Activated CD4-positive, alpha-beta memory T cell treated with anti-CD3 and anti-CD28 coated beads for 36 hours (primary cell): Measurements from ENCODE around the gene ZFPM1. TPM values are rescaled to one million over a fixed set of nuclear protein-coding genes. Genes with fewer than 3 reads are reported as not detected.

Experiments used
- CTCF ChIA-PET: fragments of 350-600 bp; sonication (Branson Sonifier 250); formaldehyde crosslinking; loops from one replicate; lab custom pipeline; 2021; ENCODE audit warnings: antibody characterized with exemption, inconsistent platforms; lab: Charles Lee
- POLR2A ChIA-PET: fragments of 350-600 bp; sonication (Branson Sonifier 250); formaldehyde crosslinking; loops from one replicate; lab custom pipeline; 2021; ENCODE audit warnings: antibody characterized with exemption; lab: Charles Lee
- DNase-seq: peaks from one replicate; pipeline ENCODE4 v3.0.0-alpha.2; 2020
- H3K27ac Mint-ChIP-seq: one replicate; pipeline ENCODE4 v1.8.0; 2021; ENCODE audit warnings: mixed read lengths
- H3K27me3 Mint-ChIP-seq: one replicate; pipeline ENCODE4 v1.8.0; 2021; ENCODE audit warnings: mixed read lengths
- H3K36me3 Mint-ChIP-seq: one replicate; pipeline ENCODE4 v1.8.0; 2021; ENCODE audit warnings: mixed read lengths
- H3K4me1 Mint-ChIP-seq: one replicate; pipeline ENCODE4 v1.8.0; 2021; ENCODE audit warnings: low read depth, mixed read lengths
- H3K4me3 Mint-ChIP-seq: one replicate; pipeline ENCODE4 v1.8.0; 2021; ENCODE audit warnings: mild to moderate bottlenecking, mixed read lengths
- H3K9me3 Mint-ChIP-seq: one replicate; pipeline ENCODE4 v1.8.0; 2021; ENCODE audit warnings: mixed read lengths
- intact Hi-C: fragments of 100-400 bp; cut with micrococcal nuclease; formaldehyde crosslinking; loops from one replicate; pipeline ENCODE4 v1.15.1; 2023
- total RNA-seq, 2 experiments: library from RNA; stranded (reverse); gene quantifications; one replicate each; pipeline ENCODE4 v1.2.3, GENCODE V29; 2021

The ZFPM1 gene
- total RNA-seq, 2 experiments from 2014 or later: 11.6 to 12.0 TPM

DNA sequence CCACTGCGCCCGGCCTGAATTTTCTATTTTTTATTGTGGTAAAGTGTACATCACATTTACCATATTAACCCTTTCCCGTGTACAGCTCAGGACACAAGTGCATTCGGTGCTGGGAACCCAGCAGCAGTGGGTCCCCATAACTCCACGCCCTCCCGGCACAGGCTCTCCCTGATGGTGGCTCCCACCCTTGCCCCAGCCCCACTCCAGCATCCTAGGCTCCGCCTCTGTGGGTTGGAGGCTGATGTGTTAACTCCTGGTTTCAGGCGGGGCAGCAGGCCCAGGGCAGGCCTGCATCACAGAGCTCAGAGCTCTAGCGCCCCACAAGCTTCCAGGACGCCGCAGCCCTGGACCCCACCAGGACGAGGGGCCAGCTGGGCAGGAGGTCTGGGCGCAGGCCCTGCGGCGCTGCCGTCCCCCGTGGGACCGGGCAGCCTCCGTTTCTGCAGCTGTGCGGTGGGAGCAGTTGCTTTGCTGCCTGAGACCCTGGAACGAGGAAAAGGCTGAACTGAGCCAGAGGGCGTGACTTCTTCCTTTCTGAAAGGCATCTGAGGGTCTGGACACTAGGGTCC is 19.6 kb downstream of the ZFPM1 start:
- H3K4me3 Mint-ChIP-seq: no peak overlapping the region
- CTCF ChIA-PET: interaction anchor here (0.9 to 1.8 kb wide), 2 partner anchors 29 to 35 kb away, joined by 3 to 4 read pairs; no protein-coding TSS in a partner anchor
- no peaks in the 10 kb centered on the region for H3K9me3 Mint-ChIP-seq

DNA sequence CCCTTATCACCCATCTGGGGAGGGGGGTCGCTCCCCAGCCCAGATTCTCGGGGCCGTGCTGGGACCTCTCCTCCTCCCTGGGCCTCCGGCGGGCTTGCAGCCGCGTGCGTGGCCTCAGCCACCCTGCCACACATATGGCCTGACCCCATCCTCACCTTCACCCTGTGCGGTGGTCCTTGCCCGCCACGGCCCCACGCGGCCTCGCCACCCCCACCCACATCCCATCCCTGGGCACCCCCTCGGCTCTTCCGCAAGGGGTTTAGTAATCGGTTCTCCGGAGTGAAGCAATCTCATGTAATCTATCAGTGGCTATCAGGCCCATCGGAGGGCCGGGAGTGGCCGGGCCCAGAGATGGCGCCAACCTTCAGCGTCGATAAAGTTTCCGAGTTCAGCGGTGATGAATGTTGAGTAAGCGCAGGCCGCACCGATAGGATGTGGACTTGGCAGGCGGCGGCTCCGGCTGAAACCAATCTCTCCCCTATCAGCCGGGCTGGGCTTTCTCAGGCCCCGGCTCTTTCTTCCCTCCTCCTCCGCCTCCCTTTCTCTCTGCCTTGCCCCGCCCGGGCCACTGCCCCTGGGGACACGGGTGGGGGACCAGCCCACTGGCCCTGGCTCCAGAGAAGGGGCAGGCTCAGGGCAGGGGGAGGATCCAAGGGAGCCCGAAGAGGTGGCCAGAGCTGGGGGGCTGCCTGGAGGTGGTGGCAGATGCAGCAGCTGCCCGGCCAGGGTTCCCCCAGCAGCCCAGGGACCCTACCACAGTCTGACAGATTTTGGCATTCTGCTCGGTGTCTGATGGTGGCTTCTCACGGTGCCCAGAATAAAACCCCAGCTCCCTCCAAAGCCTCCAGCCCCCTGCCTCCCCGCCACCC is 20.8 kb downstream of the ZFPM1 start:
- ChIA-PET CTCF (interaction anchor here (1.8 kb wide), 1 partner anchor 36 kb away, joined by 4 read pairs; no protein-coding TSS in a partner anchor), POLR2A (no interaction called here)
- no peaks in the 10 kb centered on the region for H3K36me3 Mint-ChIP-seq
- H3K27ac Mint-ChIP-seq: no peak overlapping the region
- peaks cover 50% of the 10 kb centered on the region for H3K4me1 Mint-ChIP-seq
- no peaks in the 10 kb centered on the region for H3K9me3 Mint-ChIP-seq
- no peak overlapping the region for H3K4me3 Mint-ChIP-seq
- DNase-seq: no peak
- intact Hi-C loops: no loop called here
- H3K27me3 Mint-ChIP-seq: no peaks in the 10 kb centered on the region

More for the DNA sequence above, 19.6 kb downstream of the ZFPM1 start:
- intact Hi-C loops: no loop called here
- DNase-seq: no peak
- Mint-ChIP-seq H3K36me3 (no peaks in the 10 kb centered on the region), H3K27me3 (no peaks in the 10 kb centered on the region), H3K27ac (no peak overlapping the region), H3K4me1 (peaks cover 48% of the 10 kb centered on the region)
- POLR2A ChIA-PET: no interaction called here

DNA sequence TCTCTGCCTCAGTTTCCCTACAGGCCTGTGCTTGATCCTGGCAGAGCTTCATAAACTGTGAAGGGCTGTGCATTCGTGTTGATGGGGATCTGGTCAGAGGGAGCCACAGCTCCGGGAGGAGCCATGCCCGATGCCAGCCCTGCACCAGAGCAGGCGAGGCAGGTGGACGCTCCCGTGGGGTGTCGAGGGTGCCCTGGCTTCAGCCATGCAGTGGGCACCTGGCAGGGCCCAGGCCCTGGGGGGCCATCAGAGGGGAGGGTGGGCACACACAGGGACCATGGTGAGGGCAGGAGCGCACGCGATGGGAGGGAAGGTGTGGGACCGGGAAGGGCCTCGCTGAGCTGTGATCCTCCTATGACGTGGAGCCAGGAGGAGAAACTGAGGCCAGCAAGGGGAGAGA is 22.0 kb downstream of the ZFPM1 start:
- Mint-ChIP-seq H3K36me3 (no peaks in the 10 kb centered on the region), H3K4me1 (peaks cover 49% of the 10 kb centered on the region), H3K27me3 (no peaks in the 10 kb centered on the region), H3K4me3 (no peak overlapping the region), H3K9me3 (no peaks in the 10 kb centered on the region), H3K27ac (no peak overlapping the region)
- DNase-seq: no peak
- intact Hi-C loops: no loop called here
- POLR2A ChIA-PET: no interaction called here
- CTCF ChIA-PET: no interaction called here

- Mint-ChIP-seq H3K36me3 (no peaks in the 10 kb centered on the region), H3K27ac (no peak overlapping the region), H3K9me3 (no peaks in the 10 kb centered on the region), H3K27me3 (no peaks in the 10 kb centered on the region), H3K4me1 (peaks cover 43% of the 10 kb centered on the region), H3K4me3 (no peak overlapping the region)
- CTCF ChIA-PET: no interaction called here
- no peak for DNase-seq
- intact Hi-C loops: no loop called here
- POLR2A ChIA-PET: no interaction called here
These were observed 23.1 kb downstream of the ZFPM1 start for GRCh38 chr16:88476203-88476602.

DNA sequence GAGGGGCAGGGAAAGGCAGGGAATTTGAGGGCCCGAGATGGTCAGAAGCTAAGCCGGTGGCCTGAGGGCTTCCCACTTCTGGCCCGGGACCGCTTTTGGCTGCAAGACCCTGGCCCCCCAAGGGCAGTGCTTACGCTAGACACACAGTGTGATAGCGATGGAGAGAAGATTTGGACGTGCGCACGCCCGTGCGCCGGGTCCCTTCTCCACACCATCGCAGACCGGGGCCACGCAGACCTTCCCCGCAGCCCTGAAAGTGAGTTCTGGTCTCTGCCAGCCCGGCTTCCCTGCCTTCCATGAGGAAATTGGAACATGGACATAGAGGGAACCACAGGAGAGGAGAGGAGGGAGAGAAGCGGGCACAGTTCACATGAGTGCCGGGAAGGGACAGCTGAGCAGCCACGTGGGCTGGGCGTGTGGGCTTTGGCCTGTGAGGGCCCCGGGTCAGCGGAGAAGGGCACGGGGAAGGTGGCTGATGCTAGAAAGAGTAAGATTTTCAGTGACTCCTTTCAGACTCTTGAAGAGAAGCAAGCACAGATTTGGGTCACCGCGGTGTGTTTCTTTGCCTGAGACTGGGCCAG is 23.8 kb downstream of the ZFPM1 start:
- Mint-ChIP-seq H3K36me3 (no peaks in the 10 kb centered on the region), H3K27me3 (no peaks in the 10 kb centered on the region), H3K4me3 (no peak overlapping the region), H3K27ac (no peak overlapping the region), H3K4me1 (peaks cover 45% of the 10 kb centered on the region), H3K9me3 (no peaks in the 10 kb centered on the region)
- CTCF ChIA-PET: no interaction called here
- intact Hi-C loops: no loop called here
- no peak for DNase-seq
- POLR2A ChIA-PET: no interaction called here

DNA sequence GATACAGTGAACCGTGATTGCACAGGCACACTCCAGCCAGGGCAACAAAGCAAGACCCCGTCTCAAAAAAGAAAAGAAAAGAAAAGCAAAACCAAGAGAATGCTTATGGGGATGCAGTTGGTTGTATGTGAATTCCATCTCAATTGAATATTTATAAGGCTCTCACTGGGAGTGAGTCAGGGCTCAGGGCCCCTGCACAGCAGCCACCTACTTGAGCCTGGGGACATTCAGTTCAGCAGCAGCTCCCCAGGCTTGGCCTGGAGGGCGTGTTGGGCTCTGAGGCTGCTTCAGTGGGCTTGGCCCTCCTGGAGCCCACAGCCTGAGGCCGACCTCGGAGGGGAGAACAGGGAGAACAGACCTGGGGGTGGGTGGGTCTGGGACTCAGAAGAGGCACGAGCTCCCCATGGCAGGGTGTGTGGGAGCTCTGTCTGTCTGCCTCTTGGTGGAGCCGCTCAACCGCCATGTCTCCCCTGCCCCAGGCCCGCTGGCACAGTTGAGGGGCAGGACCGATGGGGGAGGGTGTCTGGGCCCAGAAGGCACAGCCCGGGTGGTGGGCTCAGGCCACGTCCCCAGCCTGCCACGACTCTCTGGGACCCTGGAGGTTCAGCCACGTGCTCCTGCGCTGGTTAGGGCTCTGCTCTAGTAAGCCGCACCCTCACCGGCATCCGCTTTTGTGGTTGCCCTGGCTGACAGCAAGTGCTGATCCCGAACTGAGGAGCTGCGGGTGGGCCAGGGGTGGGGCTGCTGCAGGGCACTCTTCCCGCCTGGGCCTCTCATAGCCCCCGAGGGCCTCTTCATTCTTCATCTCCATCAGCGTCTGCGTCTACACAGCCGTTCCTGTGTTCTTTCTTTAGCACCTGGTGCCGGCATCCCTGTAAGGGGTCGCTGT is 24.8 kb downstream of the ZFPM1 start:
- peaks cover 42% of the 10 kb centered on the region for H3K4me1 Mint-ChIP-seq
- POLR2A ChIA-PET: no interaction called here
- H3K9me3 Mint-ChIP-seq: no peaks in the 10 kb centered on the region
- no peaks in the 10 kb centered on the region for H3K27me3 Mint-ChIP-seq
- intact Hi-C loops: no loop called here
- no peak overlapping the region for H3K27ac Mint-ChIP-seq
- peak; percentile 59 for DNase-seq
- CTCF ChIA-PET: no interaction called here
- no peak overlapping the region for H3K4me3 Mint-ChIP-seq
- no peaks in the 10 kb centered on the region for H3K36me3 Mint-ChIP-seq

- H3K9me3 Mint-ChIP-seq: no peaks in the 10 kb centered on the region
- ChIA-PET CTCF (interaction anchor here (0.9 kb wide), 1 partner anchor 552 kb away, joined by 3 read pairs; no protein-coding TSS in a partner anchor), POLR2A (interaction anchor here (0.6 kb wide), 1 partner anchor 44 kb away, joined by 3 read pairs; no protein-coding TSS in a partner anchor)
- no peak overlapping the region for H3K4me3 Mint-ChIP-seq
- H3K36me3 Mint-ChIP-seq: no peaks in the 10 kb centered on the region
- DNase-seq: no peak
- H3K27ac Mint-ChIP-seq: no peak overlapping the region
- H3K4me1 Mint-ChIP-seq: peaks cover 42% of the 10 kb centered on the region
- no peaks in the 10 kb centered on the region for H3K27me3 Mint-ChIP-seq
- intact Hi-C loops: no loop called here
These were observed 26.1 kb downstream of the ZFPM1 start for GRCh38 chr16:88478889-88479792.

DNA sequence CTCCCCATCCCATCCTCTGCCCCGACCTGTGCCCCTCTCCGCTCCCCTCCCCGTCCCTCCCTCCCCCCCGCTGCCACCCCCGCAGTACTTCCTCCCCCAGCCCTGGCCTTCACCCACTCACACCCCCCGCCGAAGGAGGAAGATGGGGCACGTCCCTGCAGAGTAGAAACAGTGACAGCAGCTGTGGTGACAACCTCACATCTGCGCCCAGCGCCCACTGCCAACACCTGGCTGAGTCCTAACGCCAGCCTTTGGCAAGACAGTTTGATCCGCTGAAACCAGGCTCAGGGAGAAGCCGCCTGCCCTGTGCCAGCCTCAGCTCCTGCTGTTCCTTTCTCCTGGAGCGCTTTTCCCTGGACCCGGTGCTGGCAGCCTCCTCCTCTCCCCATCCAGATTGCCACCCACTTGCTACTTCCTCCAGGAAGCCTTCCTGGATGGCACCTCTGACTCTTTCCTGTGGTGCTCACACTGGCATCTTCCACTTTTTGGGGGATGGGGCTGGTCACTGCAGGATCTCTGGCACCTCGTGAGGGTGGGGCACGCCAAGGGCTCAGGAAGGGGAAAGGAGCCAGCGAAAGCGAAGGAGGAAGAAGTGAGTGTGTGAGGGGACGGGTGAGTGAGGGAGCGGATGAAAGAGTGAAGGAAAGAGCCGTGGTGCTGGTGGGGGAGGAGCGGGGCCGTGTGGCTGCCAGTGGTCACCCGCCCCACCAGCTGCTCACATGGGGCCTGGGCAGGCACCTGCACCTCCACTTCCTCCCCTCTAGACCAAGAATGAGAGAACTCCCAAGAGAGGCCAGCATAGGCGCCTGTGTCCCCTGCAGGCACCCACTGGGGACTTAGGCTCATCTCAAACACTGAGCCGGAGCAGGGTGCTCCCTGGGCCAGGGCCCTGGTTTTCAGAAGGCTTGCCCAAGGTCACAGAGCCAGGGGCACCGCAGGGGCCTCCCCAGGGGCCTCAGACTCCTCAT is 27.0 kb downstream of the ZFPM1 start:
- ChIA-PET POLR2A (no interaction called here), CTCF (interaction anchor here (0.9 kb wide), 1 partner anchor 553 kb away, joined by 3 read pairs; no protein-coding TSS in a partner anchor)
- no peak overlapping the region for H3K27ac Mint-ChIP-seq
- H3K4me1 Mint-ChIP-seq: peaks cover 44% of the 10 kb centered on the region
- no peaks in the 10 kb centered on the region for H3K9me3 Mint-ChIP-seq
- DNase-seq: peak; percentile 46
- H3K36me3 Mint-ChIP-seq: no peaks in the 10 kb centered on the region
- intact Hi-C loops: no loop called here
- H3K4me3 Mint-ChIP-seq: no peak overlapping the region
- no peaks in the 10 kb centered on the region for H3K27me3 Mint-ChIP-seq

- DNase-seq: no peak
- peaks cover 44% of the 10 kb centered on the region for H3K4me1 Mint-ChIP-seq
- no peaks in the 10 kb centered on the region for H3K27me3 Mint-ChIP-seq
- no peak overlapping the region for H3K27ac Mint-ChIP-seq
- no peak overlapping the region for H3K4me3 Mint-ChIP-seq
- no peaks in the 10 kb centered on the region for H3K36me3 Mint-ChIP-seq
- intact Hi-C loops: no loop called here
- H3K9me3 Mint-ChIP-seq: no peaks in the 10 kb centered on the region
- CTCF ChIA-PET: no interaction called here
- POLR2A ChIA-PET: no interaction called here
These were observed 27.7 kb downstream of the ZFPM1 start for GRCh38 chr16:88480829-88481228.

DNA sequence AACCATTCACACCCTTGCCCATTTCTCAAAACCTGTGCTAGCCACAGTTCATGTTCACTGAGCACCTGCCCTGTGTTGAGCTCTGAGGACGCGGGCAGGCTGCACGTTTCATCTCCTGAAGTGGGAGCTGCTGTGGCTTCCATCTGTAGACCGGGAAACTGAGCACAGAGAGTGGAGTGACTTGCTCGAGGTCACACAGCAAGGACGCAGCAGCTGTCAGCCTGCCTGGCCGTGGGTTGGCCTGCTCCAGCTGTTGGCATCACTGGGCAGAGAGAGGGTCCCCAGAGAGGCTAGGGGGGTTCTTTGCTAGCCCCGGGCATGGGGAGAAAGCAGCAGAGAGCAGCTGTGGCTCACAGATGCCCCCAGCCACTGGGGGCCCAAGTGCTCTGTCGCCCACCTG is 28.8 kb downstream of the ZFPM1 start:
- no peak overlapping the region for H3K4me3 Mint-ChIP-seq
- DNase-seq: no peak
- no peaks in the 10 kb centered on the region for H3K27me3 Mint-ChIP-seq
- no peaks in the 10 kb centered on the region for H3K9me3 Mint-ChIP-seq
- intact Hi-C loops: no loop called here
- no peaks in the 10 kb centered on the region for H3K36me3 Mint-ChIP-seq
- CTCF ChIA-PET: no interaction called here
- H3K27ac Mint-ChIP-seq: no peak overlapping the region
- H3K4me1 Mint-ChIP-seq: peaks cover 41% of the 10 kb centered on the region
- POLR2A ChIA-PET: no interaction called here
